ENCODE results near the gene PPP1R15A.

DNA sequence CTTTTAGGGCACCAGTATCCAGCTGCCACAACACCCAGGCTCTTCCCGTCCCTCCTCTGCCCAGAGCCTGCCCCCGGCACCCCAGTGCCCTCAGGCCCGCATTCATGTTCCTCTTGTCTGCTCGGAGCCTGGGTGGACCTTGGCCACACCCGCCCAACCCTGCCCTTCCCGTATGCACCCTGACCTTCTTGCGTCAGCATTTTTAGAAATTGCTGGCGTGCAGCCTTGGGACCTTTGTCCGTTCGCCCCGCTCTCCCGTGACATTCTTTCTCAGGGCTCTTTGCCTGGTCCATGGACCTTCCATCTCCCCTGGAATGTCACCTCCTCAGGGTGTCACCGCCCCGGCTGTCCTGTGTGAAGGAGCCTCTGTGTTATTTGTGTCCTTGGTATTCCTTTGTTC lies 35.5 kb downstream of the PPP1R15A start:
- TF ChIP-seq, protein P1, sequence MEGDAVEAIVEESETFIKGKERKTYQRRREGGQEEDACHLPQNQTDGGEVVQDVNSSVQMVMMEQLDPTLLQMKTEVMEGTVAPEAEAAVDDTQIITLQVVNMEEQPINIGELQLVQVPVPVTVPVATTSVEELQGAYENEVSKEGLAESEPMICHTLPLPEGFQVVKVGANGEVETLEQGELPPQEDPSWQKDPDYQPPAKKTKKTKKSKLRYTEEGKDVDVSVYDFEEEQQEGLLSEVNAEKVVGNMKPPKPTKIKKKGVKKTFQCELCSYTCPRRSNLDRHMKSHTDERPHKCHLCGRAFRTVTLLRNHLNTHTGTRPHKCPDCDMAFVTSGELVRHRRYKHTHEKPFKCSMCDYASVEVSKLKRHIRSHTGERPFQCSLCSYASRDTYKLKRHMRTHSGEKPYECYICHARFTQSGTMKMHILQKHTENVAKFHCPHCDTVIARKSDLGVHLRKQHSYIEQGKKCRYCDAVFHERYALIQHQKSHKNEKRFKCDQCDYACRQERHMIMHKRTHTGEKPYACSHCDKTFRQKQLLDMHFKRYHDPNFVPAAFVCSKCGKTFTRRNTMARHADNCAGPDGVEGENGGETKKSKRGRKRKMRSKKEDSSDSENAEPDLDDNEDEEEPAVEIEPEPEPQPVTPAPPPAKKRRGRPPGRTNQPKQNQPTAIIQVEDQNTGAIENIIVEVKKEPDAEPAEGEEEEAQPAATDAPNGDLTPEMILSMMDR (IDR thresholded peaks at IDR 0.05): no peak
- TF ChIP-seq EZH2 (IDR thresholded peaks at IDR 0.05): no peak
- no peak for TF ChIP-seq EZH2phosphoT487 (IDR thresholded peaks at IDR 0.05)
